Measurements from ENCODE around the gene OSCP1. TPM values are rescaled to one million over a fixed set of nuclear protein-coding genes. Genes with fewer than 3 reads are reported as not detected.
A peak's percentile ranks its signal among the peaks of the same experiment; 100 is the strongest.
"Not testable (repeated sequence)": the region's sequence is repeated elsewhere in the genome, so short reads cannot be mapped to it uniquely, and the experiment has no call there.

Gene OSCP1
- total RNA-seq, 1 experiment from 2014 or later, result 3.8 TPM

- Histone ChIP-seq H3K79me2 (ENCODE audit: low read length) (no peaks in the 10 kb centered on the region), H3K4me1 (ENCODE audit: insufficient read depth, low read length) (peaks cover 13% of the 10 kb centered on the region), H4K20me1 (ENCODE audit: low read length) (no peaks in the 10 kb centered on the region), H3K9me2 (replicated peaks; ENCODE audit: low read length) (no peaks in the 10 kb centered on the region), H3F3A (ENCODE audit: low read length, unreplicated experiment) (no peaks in the 10 kb centered on the region), H3K9me3 (ENCODE audit: low read length) (no peaks in the 10 kb centered on the region), H3K4me3 (ENCODE audit: low read length) (no peak overlapping the region), H3K27ac (ENCODE audit: low read length) (no peak overlapping the region), H3K4me2 (ENCODE audit: low read length) (no peak overlapping the region), H3K36me3 (ENCODE audit: low read depth, low read length) (no peaks in the 10 kb centered on the region), H3K27me3 (ENCODE audit: low read length) (peaks cover 13% of the 10 kb centered on the region), H2AFZ (ENCODE audit: low read length) (no peak overlapping the region), H3K9ac (ENCODE audit: low read length) (no peak overlapping the region)
- DNase-seq (no peak), ATAC-seq (no peak)
- intact Hi-C loops (cut with micrococcal nuclease), result no loop called here
- CTCF ChIA-PET, result interaction anchor here (0.6 kb wide), 1 partner anchor 36 kb away, joined by 4 read pairs; no protein-coding TSS in a partner anchor
- TF ChIP-seq CTCF (conservative IDR thresholded peaks at IDR 0.05; ENCODE audit: low read depth, low read length) (no peak), EZH2phosphoT487 (IDR thresholded peaks at IDR 0.05; ENCODE audit: borderline replicate concordance, low read length) (no peak), EZH2 (IDR thresholded peaks at IDR 0.05; ENCODE audit: low read length, unreplicated experiment) (no peak)
- no TSS peak for BruUV-seq (replicated peaks)
- POLR2A ChIA-PET (ENCODE audit: unreplicated experiment), result no interaction called here
Measured at GRCh38 chr1:36487906-36488305, 37.7 kb upstream of the OSCP1 start.

GRCh38 chr1:36487336-36487725 lies 37.1 kb upstream of the OSCP1 start:
- H3K9me2 ChIP-seq (replicated peaks; ENCODE audit: low read length); H2AFZ ChIP-seq (ENCODE audit: low read length); H3K9me3 ChIP-seq (ENCODE audit: low read length); POLR2A ChIA-PET (ENCODE audit: unreplicated experiment); H3K27me3 ChIP-seq (ENCODE audit: low read length); H3K27ac ChIP-seq (ENCODE audit: low read length); H3K79me2 ChIP-seq (ENCODE audit: low read length); H4K20me1 ChIP-seq (ENCODE audit: low read length); ATAC-seq; BruUV-seq (replicated peaks); H3K9ac ChIP-seq (ENCODE audit: low read length); H3K36me3 ChIP-seq (ENCODE audit: low read depth, low read length); intact Hi-C loops (cut with micrococcal nuclease); H3K4me3 ChIP-seq (ENCODE audit: low read length); H3F3A ChIP-seq (ENCODE audit: low read length, unreplicated experiment); DNase-seq: not testable (repeated sequence)
- CTCF ChIA-PET, result interaction anchor here (0.7 kb wide), 1 partner anchor 971 kb away, joined by 3 read pairs; no protein-coding TSS in a partner anchor
- peak overlapping the region; percentile 61; the same call in 1 of the 2 replicates for H3K4me2 ChIP-seq (ENCODE audit: low read length)
- H3K4me1 ChIP-seq (ENCODE audit: insufficient read depth, low read length), result peaks cover 13% of the 10 kb centered on the region

- CTCF ChIA-PET, result interaction anchor here (0.7 kb wide), 1 partner anchor 972 kb away, joined by 3 read pairs; no protein-coding TSS in a partner anchor
- H3K36me3 ChIP-seq (ENCODE audit: low read depth, low read length), result no peaks in the 10 kb centered on the region
- no peaks in the 10 kb centered on the region for H3K9me3 ChIP-seq (ENCODE audit: low read length)
- H3K27me3 ChIP-seq (ENCODE audit: low read length), result peaks cover 4% of the 10 kb centered on the region; the same call in 1 of the 2 replicates
- no TSS peak for BruUV-seq (replicated peaks)
- H3K4me3 ChIP-seq (ENCODE audit: low read length), result 0 out of 2 replicates have a peak overlapping the region, but pooled peaks have one; percentile 27
- ATAC-seq (peak; percentile 53), DNase-seq (peak; percentile 54)
- POLR2A ChIA-PET (ENCODE audit: unreplicated experiment), result interaction anchor here (0.7 kb wide), 1 partner anchor 150 kb away, joined by 4 read pairs; no protein-coding TSS in a partner anchor
- 0 out of 2 replicates have a peak overlapping the region, but pooled peaks have one; percentile 15 for H3K27ac ChIP-seq (ENCODE audit: low read length)
- H3K4me2 ChIP-seq (ENCODE audit: low read length), result peak overlapping the region; percentile 61
- intact Hi-C loops (cut with micrococcal nuclease), result no loop called here
- no peaks in the 10 kb centered on the region for H3K79me2 ChIP-seq (ENCODE audit: low read length)
- TF ChIP-seq EZH2phosphoT487 (IDR thresholded peaks at IDR 0.05; ENCODE audit: borderline replicate concordance, low read length) (no peak), CTCF (conservative IDR thresholded peaks at IDR 0.05; ENCODE audit: low read depth, low read length) (no peak), EZH2 (IDR thresholded peaks at IDR 0.05; ENCODE audit: low read length, unreplicated experiment) (no peak)
- no peaks in the 10 kb centered on the region for H3F3A ChIP-seq (ENCODE audit: low read length, unreplicated experiment)
- H4K20me1 ChIP-seq (ENCODE audit: low read length), result no peaks in the 10 kb centered on the region
- peak overlapping the region; percentile 62 for H2AFZ ChIP-seq (ENCODE audit: low read length)
- H3K9me2 ChIP-seq (replicated peaks; ENCODE audit: low read length), result no peaks in the 10 kb centered on the region
- no peak overlapping the region for H3K9ac ChIP-seq (ENCODE audit: low read length)
- peaks cover 13% of the 10 kb centered on the region for H3K4me1 ChIP-seq (ENCODE audit: insufficient read depth, low read length)
Measured at GRCh38 chr1:36486439-36487335, 36.4 kb upstream of the OSCP1 start.

Measured in PC-3 (cell line).